ENCODE measurements around the gene SDK1. TPM values are rescaled to one million over a fixed set of nuclear protein-coding genes. Genes with fewer than 3 reads are reported as not detected.

The SDK1 gene
- total and polyA plus RNA-seq, 8 donors, result 1.6 to 11.2 (median 6.6) TPM

DNA sequence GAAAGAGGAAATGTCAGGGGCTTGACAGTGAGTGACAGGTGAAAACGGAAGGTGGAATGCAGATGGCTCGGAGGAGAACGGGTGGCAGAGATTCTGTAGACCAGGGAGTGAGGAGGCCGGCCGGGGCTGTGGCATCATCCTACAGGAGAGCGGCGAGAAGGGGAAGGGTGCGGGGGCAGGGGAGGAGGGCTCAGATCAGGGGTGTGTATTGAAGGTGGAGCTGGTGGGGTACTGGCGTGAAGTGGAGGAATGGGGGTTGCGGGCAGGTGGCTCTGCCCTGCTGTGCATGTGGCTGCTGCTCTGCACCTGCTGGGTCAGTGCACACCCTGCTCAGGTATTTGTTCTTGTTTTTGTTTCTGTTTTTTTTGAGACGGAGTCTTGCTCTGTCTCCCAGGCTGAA lies 910.2 kb downstream of the SDK1 start:
- no peak for TF ChIP-seq EP300 (IDR thresholded peaks at IDR 0.05)
- no peak for TF ChIP-seq POLR2AphosphoS5 (IDR thresholded peaks at IDR 0.05)
- TF ChIP-seq POLR2A (IDR thresholded peaks at IDR 0.05), result no peak
- TF ChIP-seq, protein P1, sequence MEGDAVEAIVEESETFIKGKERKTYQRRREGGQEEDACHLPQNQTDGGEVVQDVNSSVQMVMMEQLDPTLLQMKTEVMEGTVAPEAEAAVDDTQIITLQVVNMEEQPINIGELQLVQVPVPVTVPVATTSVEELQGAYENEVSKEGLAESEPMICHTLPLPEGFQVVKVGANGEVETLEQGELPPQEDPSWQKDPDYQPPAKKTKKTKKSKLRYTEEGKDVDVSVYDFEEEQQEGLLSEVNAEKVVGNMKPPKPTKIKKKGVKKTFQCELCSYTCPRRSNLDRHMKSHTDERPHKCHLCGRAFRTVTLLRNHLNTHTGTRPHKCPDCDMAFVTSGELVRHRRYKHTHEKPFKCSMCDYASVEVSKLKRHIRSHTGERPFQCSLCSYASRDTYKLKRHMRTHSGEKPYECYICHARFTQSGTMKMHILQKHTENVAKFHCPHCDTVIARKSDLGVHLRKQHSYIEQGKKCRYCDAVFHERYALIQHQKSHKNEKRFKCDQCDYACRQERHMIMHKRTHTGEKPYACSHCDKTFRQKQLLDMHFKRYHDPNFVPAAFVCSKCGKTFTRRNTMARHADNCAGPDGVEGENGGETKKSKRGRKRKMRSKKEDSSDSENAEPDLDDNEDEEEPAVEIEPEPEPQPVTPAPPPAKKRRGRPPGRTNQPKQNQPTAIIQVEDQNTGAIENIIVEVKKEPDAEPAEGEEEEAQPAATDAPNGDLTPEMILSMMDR (IDR thresholded peaks at IDR 0.05), result no peak
- Histone ChIP-seq H3K4me3 (no peak overlapping the region), H3K4me1 (no peaks in the 10 kb centered on the region), H3K36me3 (peaks cover 0 to 17% (median 6%) of the 10 kb centered on the region in 4 donors), H3K27me3 (no peaks in the 10 kb centered on the region), H3K9me3 (no peaks in the 10 kb centered on the region), H3K27ac (no peak overlapping the region)
- 84 to 94% (median 89%) methylated on average over 11 of the region's 11 CpGs for WGBS, 5 donors
- intact Hi-C loops (cut with DNase I; ENCODE audit: low total_unique reads), result no loop called here
- DNase-seq, result no peak

DNA sequence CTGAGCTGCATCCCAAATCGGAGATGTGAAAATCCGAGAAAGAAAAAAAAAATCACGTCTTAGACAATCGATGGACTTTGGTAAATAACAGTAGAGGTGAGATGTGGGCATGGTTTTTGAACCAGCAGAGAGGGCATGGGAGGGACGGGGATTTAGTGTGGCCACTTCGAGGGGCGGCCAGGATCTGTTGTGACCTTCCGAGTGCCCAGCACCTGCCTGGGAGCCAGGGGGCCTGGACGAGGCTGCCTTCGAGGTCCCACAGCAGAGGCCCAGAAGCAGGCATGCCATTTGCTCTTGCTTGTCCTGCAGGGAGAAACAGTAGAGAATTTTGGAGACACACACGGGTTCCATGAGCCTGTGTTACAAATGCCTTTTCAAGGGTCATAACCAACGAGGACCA lies 911.3 kb downstream of the SDK1 start:
- Histone ChIP-seq H3K27ac (no peak overlapping the region), H3K4me3 (no peak overlapping the region), H3K36me3 (peaks cover 0 to 12% (median 6%) of the 10 kb centered on the region in 4 donors), H3K27me3 (no peaks in the 10 kb centered on the region), H3K4me1 (no peaks in the 10 kb centered on the region), H3K9me3 (no peaks in the 10 kb centered on the region)
- no peak for TF ChIP-seq POLR2A (IDR thresholded peaks at IDR 0.05)
- TF ChIP-seq, protein P1 (IDR thresholded peaks at IDR 0.05), result no peak
- intact Hi-C loops (cut with DNase I; ENCODE audit: low total_unique reads), result no loop called here
- DNase-seq, result no peak
- WGBS, 5 donors, result 86 to 92% (median 89%) methylated on average over 12 of the region's 12 CpGs

DNA sequence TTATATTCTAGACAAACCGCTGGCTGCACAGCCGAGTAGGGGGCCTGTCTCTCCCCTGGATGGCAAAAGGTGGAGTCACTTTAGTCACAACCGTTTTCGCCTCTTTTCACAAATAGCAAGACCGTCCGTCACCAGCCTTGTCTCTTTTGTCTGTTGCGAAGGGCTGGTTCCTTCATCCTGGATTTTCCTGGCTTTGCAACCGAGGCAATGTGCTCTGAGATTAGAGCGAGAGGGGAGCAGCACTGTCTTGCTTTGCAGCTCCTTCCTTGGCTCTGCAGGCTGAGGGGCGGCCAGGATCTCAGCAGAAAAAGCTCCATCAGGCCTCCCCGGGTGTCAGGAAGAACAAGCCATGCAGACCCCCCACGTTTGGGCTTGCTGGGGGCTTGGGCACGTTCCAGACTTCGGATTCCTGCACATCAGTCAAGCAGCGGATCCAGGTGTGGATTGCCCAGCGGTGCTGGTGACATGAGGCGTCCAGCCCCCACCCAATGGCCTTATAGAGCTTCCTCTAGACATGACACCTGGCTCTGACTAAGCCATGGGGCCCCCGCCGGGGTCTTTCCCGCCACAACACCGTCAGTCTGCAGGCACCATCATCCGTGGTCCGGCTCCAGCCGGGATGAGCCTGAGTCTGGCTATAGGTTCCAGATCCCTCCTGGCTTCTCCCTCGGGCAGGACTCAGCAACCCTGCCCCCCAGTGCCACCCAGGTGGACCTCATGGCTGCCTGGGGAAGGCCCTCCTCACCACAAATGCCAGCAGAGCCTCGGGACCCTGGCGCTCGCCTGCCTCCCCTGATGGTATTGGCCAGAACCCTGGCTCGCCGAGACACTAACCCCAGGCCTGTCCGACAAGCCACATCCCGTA lies 913.5 kb downstream of the SDK1 start:
- intact Hi-C loops (cut with DNase I; ENCODE audit: low total_unique reads), result no loop called here
- Histone ChIP-seq H3K27me3 (no peaks in the 10 kb centered on the region), H3K9me3 (no peaks in the 10 kb centered on the region), H3K4me1 (no peaks in the 10 kb centered on the region), H3K4me3 (no peak overlapping the region), H3K36me3 (peaks cover 0 to 8% (median 2%) of the 10 kb centered on the region in 4 donors), H3K27ac (no peak overlapping the region)
- 84 to 89% (median 89%) methylated on average over 29 to 32 of the region's 32 CpGs for WGBS, 5 donors
- TF ChIP-seq, protein P1 (IDR thresholded peaks at IDR 0.05), result no peak
- TF ChIP-seq POLR2A (IDR thresholded peaks at IDR 0.05), result no peak
- TF ChIP-seq EP300 (IDR thresholded peaks at IDR 0.05), result no peak
- TF ChIP-seq POLR2AphosphoS5 (IDR thresholded peaks at IDR 0.05), result no peak
- DNase-seq, result no peak

DNA sequence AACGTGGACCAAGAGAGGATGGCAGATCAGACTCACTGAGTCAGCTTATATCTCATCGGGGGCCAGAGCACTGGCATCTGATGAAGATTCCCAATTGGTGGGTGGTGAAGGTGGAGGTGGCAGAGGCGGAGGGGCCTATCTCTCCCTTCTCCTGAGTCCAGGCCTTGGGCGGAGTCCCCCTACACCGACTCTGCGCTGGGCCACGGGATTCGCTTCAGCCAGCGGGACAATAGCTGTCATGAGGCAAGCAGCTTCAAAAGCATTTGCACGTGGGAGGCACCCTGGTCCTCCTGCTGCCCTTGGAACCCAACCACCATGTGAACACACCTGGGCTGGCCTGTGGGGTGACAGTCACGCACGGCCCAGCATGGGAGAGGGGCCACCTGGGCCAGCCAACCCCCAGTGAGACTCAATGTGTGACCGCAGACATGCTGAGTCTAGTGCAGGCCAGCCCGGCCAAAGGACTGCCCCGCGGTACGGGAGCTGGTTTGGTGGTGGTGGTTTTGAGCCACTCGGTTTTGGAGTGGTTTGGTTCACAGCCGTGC lies 914.2 kb downstream of the SDK1 start:
- no peaks in the 10 kb centered on the region for H3K4me1 ChIP-seq
- H3K27ac ChIP-seq, result no peak overlapping the region
- no peak for DNase-seq
- 88 to 95% (median 92%) methylated on average over 17 to 19 of the region's 19 CpGs for WGBS, 5 donors
- TF ChIP-seq, protein P1 (IDR thresholded peaks at IDR 0.05), result no peak
- TF ChIP-seq POLR2A (IDR thresholded peaks at IDR 0.05) (no peak), EP300 (IDR thresholded peaks at IDR 0.05) (no peak), POLR2AphosphoS5 (IDR thresholded peaks at IDR 0.05) (no peak)
- H3K4me3 ChIP-seq, result no peak overlapping the region
- H3K27me3 ChIP-seq, result no peaks in the 10 kb centered on the region
- intact Hi-C loops (cut with DNase I; ENCODE audit: low total_unique reads), result no loop called here
- H3K9me3 ChIP-seq, result no peaks in the 10 kb centered on the region
- peaks cover 0 to 5% (median 2%) of the 10 kb centered on the region in 4 donors for H3K36me3 ChIP-seq
